ENCODE results near the gene INHA. TPM values are rescaled to one million over a fixed set of nuclear protein-coding genes. Genes with fewer than 3 reads are reported as not detected.
A peak's percentile ranks its signal among the peaks of the same experiment; 100 is the strongest.

The INHA gene, protein sequence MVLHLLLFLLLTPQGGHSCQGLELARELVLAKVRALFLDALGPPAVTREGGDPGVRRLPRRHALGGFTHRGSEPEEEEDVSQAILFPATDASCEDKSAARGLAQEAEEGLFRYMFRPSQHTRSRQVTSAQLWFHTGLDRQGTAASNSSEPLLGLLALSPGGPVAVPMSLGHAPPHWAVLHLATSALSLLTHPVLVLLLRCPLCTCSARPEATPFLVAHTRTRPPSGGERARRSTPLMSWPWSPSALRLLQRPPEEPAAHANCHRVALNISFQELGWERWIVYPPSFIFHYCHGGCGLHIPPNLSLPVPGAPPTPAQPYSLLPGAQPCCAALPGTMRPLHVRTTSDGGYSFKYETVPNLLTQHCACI
- not detected for total RNA-seq

DNA sequence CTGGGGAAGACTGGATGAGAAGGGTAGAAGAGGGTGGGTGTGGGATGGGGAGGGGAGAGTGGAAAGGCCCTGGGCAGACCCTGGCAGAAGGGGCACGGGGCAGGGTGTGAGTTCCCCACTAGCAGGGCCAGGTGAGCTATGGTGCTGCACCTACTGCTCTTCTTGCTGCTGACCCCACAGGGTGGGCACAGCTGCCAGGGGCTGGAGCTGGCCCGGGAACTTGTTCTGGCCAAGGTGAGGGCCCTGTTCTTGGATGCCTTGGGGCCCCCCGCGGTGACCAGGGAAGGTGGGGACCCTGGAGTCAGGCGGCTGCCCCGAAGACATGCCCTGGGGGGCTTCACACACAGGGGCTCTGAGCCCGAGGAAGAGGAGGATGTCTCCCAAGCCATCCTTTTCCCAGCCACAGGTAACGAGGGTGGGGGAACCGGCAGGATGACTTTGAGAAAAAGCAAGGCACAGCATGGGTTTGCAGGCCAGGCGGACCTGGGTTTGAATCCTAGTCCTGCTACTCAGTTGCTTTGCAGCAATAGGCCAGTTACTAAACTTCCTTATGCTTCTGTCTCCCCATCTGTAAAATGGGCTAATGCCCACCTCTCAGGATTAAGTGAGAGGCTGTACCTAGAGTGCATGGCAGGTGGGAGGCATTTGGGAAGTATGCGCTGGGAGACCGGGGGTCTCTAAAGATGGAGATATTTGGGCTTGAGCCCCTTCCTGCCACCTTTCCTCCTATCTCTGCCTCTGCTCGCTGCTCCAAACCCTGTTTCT lies at the start of gene INHA:
INHA (plus strand) TSS at position 74 of the 765 bp plus-strand sequence; CDS start at position 139, 65 bp downstream.
- Histone ChIP-seq H3K27ac (peak within 1 kb of the TSS; percentile 89 to 90), H3K27me3 (no peaks in the 10 kb centered on the region), H3K9me3 (no peaks in the 10 kb centered on the region), H3K4me1 (peaks cover 0 to 12% of the 10 kb centered on the region in 2 donors), H3K36me3 (peaks cover 0 to 2% of the 10 kb centered on the region in 2 donors), H3K4me3 (peak within 1 kb of the TSS; percentile 93 to 94)
- DNase-seq (ENCODE audit: low spot score in 2 of 2) = no peak
- TF ChIP-seq, protein P1, sequence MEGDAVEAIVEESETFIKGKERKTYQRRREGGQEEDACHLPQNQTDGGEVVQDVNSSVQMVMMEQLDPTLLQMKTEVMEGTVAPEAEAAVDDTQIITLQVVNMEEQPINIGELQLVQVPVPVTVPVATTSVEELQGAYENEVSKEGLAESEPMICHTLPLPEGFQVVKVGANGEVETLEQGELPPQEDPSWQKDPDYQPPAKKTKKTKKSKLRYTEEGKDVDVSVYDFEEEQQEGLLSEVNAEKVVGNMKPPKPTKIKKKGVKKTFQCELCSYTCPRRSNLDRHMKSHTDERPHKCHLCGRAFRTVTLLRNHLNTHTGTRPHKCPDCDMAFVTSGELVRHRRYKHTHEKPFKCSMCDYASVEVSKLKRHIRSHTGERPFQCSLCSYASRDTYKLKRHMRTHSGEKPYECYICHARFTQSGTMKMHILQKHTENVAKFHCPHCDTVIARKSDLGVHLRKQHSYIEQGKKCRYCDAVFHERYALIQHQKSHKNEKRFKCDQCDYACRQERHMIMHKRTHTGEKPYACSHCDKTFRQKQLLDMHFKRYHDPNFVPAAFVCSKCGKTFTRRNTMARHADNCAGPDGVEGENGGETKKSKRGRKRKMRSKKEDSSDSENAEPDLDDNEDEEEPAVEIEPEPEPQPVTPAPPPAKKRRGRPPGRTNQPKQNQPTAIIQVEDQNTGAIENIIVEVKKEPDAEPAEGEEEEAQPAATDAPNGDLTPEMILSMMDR (IDR thresholded peaks at IDR 0.05) = no peak
- intact Hi-C loops (cut with DNase I) = no loop called here

DNA sequence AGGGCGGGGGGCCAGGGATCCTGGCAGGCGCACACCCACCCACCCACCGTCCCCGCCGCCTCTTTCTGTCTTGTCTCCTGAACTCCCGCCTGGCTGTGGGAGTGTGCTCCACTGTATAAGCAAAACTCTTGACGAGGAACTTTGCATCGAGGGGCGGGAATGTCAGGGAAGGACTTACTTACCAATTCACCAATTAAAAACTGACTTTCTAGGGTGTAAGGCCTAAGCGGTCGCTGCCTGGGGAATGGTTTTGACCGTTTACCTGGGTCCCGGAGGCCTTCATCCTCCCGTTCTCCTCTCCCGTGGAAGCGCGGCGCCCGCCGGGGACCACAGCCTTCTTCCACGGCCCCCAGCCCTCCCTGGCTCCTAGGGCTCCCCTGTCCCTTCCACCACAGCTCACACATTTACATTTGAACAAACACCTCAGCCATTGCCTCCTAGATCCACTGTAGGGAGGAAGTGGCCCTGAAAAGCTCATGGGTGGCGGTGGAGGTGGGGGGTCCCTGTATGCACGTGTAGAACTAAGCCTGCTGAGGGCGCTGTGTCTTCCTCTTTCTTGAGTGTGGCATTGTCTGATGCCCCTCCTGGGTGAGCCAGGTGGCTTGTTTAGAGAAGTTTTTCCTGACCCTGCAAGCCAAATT lies 49.0 kb upstream of the INHA start:
- no peak for DNase-seq (ENCODE audit: low spot score in 2 of 2)
- H3K4me1 ChIP-seq = peaks cover 4 to 14% of the 10 kb centered on the region in 2 donors
- no peaks in the 10 kb centered on the region for H3K36me3 ChIP-seq
- H3K4me3 ChIP-seq = peak overlapping the region; percentile 46 to 63
- TF ChIP-seq, protein P1 (IDR thresholded peaks at IDR 0.05) = no peak
- no peaks in the 10 kb centered on the region for H3K9me3 ChIP-seq
- intact Hi-C loops (cut with DNase I) = no loop called here
- H3K27me3 ChIP-seq = no peaks in the 10 kb centered on the region
- no peak overlapping the region for H3K27ac ChIP-seq

DNA sequence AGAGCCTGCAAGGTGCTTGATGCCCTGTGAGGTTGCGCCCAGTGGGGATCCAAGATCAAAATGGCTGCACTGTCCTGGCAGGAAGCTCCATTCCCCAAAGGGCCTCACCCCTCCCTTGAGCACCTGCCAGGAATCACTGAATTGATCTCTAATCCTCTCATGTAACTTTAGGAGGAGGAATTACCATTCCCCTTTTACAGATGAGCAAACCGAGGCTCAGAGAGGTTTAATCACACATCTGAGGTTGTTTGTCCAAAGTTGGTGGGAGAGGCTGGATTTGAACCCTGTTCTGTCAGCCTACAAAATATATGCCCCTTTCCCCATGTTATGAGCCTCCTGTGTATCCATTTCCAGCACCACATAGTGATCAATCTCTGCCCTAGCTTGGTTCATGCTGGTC lies 47.3 kb upstream of the INHA start:
- no peaks in the 10 kb centered on the region for H3K27me3 ChIP-seq
- H3K4me1 ChIP-seq = peaks cover 4 to 14% of the 10 kb centered on the region in 2 donors
- intact Hi-C loops (cut with DNase I) = loop anchor here (5.0 kb wide), 1 partner anchor 48 kb away; no protein-coding TSS in a partner anchor
- H3K4me3 ChIP-seq = no peak overlapping the region
- no peaks in the 10 kb centered on the region for H3K9me3 ChIP-seq
- H3K36me3 ChIP-seq = no peaks in the 10 kb centered on the region
- TF ChIP-seq, protein P1 (IDR thresholded peaks at IDR 0.05) = no peak
- no peak for DNase-seq (ENCODE audit: low spot score in 2 of 2)
- H3K27ac ChIP-seq = no peak overlapping the region

DNA sequence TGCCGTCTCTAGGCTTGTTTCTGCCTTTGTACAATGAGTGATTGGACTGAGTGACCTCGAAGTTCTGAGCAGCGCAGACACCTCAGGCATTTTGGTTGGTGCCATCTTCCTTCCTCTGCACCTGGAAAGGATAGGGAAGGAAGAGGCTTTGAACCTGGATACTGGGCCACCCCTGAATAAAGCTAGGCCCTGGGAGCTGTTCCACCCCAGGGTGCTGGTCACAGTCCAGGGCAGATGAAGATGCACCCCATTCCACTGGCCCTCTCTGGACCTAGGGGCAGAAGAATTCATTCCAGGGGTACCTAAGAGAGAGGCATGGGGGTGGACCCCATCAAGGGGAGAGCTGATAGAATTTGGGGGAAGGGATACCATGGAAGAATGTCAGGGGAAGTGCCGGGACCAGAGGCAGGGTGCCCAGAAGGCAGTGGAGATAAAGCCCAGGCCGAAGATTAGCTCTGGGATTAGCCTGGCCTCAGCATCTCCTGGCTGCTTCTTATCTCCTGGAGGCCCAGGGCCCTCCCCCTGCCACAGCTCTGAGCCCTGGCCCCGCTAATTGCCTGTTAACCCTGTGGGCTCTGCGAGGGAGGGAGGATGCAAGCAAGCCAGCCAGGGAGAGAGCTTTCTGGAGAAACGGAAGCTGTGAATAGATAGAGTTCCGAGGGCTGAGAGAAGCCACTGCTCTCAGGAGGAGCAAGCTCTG lies 46.4 kb upstream of the INHA start:
- intact Hi-C loops (cut with DNase I) = loop anchor here (5.0 kb wide), 1 partner anchor 48 kb away; no protein-coding TSS in a partner anchor
- Histone ChIP-seq H3K27me3 (no peaks in the 10 kb centered on the region), H3K36me3 (no peaks in the 10 kb centered on the region), H3K27ac (no peak overlapping the region), H3K4me3 (no peak overlapping the region), H3K9me3 (no peaks in the 10 kb centered on the region), H3K4me1 (peaks cover 4 to 14% of the 10 kb centered on the region in 2 donors)
- TF ChIP-seq, protein P1 (IDR thresholded peaks at IDR 0.05) = no peak
- no peak for DNase-seq (ENCODE audit: low spot score in 2 of 2)

Measured in ascending aorta (tissue), 2 donors.